NCI-H226 (cell line): ENCODE measurements around the gene LRRC4C.

Experiments used
- DNase-seq: peaks from one replicate; pipeline ENCODE4 v3.0.0-alpha.2; 2015

LRRC4C gene

DNA sequence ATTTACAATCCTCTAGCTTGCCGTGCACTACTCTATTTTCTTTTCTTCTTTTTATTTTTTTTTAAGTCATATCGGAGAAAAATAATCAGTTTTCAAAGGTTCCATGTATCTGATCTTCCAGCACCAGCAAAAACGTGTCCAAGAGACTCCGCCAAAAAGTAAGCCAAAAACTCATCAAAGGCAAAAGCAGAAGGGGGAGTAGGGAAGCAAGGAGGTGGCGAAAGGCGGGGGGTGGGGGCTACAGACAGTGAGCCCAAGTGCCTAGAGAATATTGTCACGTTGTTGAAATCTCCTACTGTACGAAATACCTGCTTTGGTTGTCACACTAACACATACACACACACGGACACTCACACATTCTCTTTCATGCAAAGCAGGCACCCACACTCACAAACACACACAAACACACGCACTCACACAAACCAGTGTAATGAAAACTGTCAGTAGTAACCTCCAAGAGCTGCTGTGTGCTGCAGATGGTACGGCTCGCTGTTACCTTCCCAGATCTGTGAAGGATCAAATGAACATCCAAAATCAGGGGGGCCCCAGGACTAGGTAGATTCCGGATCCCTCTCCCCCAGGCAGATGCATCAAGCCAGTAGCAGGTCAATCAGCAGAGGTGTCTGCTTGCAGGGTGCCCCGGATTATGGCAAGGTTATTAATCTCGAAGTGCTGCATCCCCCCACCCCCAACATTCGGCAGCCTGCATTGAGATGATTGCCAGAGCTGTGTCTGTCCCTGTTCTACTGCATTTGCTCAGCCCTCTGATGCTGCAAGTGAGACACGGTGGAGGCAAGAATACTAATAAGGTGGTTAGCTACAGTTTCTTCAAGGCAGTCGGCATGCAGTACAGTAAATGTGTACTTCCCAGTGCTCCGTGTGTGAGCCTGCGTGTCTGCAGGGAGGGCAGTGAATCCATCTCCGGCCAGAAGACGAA, at the start of gene LRRC4C:
TSS of gene LRRC4C (minus strand) at position 188 of the 937 bp plus-strand sequence.
- DNase-seq = no peak

DNA sequence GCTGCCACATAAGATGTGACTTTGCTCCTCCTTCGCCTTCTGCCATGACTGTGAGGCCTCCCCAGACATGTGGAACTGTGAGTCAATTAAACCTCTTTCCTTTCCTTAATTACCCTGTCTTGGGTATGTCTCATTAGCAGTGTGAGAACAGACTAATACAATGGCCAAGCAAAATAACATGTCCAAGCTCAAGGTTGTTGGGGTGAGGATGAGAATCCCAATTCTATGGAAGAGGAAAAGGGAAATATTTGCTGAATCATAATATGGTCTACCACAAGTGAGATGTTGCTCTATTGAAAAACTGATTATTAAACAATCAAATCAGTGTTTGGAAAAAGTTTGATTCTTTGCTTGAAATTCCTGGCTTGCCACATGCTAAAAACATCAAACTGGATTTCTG, 48.7 kb upstream of the LRRC4C start:
- no peak for DNase-seq

- no peak for DNase-seq
Observed at GRCh38 chr11:41499429-41499828, 40.0 kb upstream of the LRRC4C start.

DNA sequence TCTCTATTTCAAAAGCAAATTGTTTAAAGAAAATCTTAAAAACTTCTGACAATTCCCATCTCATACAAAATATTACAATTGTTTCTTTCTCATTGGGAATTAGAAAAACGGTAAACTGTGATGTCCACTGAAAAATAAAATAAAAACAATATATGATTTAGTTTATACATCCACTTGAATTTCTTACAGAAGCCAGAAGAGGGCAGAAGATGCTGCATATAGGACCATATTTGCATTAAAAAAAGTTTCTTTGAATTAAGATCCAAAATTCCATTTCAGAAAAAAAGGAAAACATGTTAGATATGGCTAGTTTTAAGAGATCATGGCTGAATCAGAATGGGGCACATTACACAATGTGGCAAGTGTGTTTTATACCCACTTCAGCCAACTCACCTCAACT, 39.3 kb upstream of the LRRC4C start:
- no peak for DNase-seq

GRCh38 chr11:41497974-41498373, 38.5 kb upstream of the LRRC4C start:
- no peak for DNase-seq

- no peak for DNase-seq
Observed at GRCh38 chr11:41494716-41495115, 35.3 kb upstream of the LRRC4C start.

DNA sequence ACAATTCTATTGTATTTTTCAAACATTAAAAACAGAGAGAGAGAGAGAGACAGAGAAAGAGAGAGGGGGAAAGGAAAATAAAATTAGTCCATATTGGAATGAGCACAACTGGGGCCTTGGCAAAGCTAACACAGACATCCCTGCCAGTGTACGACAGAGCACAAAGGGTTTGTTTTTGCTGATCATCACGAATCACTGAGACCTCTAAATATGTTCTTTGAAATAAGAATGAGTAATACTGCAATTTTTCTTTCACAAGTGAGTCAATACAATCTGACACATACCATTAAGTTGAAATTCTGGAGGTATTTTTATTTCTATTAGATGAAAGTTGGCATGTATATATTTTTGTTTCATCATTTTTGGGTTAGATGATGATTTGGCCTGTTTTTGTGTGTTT, 27.0 kb upstream of the LRRC4C start:
- DNase-seq = no peak

- no peak for DNase-seq
Observed at GRCh38 chr11:41483956-41484355, 24.5 kb upstream of the LRRC4C start.

GRCh38 chr11:41479179-41479578, 19.7 kb upstream of the LRRC4C start:
- DNase-seq = no peak

DNA sequence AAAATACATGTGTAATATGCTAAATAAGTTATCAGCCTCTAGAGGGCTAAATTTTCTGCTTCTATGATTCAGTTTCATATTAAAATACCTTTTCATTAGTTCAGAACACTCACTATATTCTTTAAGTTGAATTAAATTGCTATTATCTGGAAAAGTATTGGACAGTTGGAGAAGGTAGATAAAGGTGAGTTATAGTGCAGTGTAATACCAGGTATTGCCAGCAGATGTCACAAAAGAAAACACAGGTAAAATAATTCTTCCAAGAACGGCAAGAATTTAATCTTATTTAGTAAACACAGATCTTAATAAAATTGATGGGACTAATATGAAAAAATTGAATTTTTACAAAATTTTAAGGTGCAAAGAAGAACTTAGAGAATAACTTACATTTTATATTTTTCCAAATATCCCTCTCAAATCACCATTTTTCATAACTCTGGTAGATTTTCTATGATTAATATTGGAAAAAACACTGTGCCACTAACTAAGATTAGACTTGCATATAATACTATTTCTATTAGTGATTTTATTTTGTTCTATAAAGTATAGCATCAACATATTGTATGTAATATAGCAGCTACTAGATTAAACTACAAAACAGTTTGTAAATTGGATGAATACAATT, 1.7 kb upstream of the LRRC4C start:
- DNase-seq = no peak

GRCh38 chr11:41458641-41459040, 811 bp downstream of the LRRC4C start:
- no peak for DNase-seq

DNA sequence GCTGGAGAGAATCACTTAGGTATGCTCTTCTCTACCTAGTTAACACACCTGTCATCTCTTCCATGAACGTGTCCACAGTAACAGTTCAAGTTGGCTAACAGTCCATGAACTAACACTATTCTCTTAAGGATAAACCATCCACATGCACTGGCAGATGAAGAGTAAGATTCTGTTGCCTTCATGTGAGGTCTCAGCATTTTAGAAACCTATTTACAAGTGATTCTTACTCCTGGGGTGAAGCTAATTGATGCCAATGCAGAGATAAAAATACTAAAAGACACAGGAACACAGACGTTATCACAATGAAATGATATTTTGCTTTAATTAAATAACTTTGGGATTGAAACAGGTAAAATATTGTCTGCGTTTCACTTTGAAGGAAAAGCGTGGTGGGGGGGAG, 1.3 kb downstream of the LRRC4C start:
- DNase-seq = no peak

DNA sequence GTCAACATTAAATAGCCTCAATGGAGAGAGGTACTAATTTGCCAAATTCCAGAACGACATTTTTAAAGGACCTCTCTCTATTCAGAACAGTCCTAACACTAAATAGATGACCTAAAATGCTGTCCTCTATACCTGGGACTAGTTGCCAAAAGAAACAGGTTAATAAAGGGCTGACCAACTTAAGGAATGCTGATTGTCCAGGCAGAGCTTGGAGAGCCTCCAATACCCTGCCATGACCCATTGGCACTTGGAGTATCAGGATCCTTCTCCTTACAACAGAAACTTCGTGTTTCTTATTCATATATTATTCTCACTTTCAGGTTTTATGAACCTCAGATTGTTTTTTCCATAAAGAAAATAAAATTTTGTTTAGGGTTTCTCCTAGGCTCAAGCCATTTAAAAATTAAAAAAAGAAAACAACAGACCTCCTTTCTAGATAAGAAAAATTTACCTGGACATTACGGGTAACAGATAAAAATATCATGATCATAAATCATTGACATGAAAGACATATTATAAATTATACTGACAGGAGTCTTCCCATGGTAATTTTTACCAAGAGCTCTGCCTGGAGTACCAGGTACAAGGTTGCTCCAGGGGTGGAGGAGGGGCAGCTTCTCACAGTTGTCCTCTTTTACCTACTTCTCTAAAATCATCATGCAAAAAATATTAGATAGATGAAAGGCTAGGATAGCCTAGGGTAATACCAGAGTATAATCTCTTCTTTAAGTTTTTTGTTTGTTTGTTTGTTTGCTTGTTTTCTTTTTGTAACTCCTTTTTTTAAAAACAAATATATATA, 2.0 kb downstream of the LRRC4C start:
- DNase-seq = no peak

GRCh38 chr11:41456269-41456668, 3.2 kb downstream of the LRRC4C start:
- no peak for DNase-seq

DNA sequence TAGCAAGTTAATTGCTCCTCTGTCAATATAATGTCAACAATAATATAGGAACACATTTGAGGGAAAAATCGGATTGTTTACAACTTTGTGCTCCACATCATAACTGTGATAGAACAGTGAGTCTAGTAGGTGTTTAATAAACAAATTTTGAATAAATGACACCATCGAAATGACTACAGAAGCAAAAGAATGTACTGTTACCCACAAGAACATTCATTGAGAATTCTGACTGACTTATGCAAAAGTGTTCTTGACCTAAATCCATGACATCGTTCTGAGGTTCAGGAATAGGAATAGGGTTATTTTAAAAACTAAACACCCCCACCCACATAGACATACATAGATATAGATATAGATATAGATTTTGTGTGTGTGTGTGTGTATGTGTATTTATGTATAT, 8.4 kb downstream of the LRRC4C start:
- no peak for DNase-seq

DNA sequence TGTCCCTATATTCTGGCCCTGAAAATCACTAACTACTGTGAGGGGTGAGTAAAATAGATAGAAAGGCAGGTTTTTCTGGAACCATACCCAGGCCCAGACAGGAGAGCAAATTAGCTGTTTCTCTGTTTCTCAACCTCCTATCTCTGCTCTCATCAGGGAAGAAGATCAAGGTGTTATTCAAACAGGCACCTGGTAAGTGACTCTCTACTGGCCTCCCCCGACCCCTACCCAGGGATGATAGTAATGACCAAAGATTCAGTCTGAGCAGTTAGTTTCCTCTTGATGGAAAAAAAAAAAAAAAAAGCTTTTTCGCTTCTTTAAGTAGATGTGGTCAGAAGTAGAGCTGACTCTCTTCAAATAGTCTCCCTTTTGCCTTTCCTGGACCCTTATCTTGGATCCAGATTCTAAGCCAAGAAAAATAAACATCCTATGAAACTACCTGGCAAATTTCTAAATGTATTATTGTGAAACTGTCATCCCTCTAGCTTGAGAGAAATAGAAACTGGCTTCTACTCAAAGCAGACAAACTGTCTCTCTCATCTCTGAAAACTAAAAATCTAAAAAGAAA, 9.9 kb downstream of the LRRC4C start:
- DNase-seq = no peak

- DNase-seq = no peak
Observed at GRCh38 chr11:41446566-41446965, 12.9 kb downstream of the LRRC4C start.

GRCh38 chr11:41446107-41446506, 13.3 kb downstream of the LRRC4C start:
- no peak for DNase-seq

DNA sequence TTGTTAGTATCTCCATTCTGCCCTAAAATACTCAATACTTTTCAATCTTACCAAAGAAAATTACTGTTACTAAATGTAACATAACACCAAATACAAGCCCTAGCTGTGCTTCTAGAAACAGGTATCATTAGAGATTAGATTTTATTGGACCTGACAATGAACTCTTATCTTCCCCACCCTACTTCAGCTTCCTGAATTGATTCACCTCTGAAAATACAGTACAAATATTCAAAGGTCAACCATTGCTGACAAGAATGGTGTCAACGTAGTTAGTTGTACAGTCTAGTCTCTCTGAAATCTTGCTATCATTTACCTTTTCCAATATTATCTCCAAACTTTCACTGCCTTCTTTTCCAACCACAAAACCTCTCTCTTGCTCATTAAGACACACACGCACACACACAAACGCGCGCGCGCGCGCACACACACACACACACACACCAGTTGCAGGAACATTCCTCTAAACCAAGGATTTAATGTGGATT, 22.4 kb downstream of the LRRC4C start:
- no peak for DNase-seq

DNA sequence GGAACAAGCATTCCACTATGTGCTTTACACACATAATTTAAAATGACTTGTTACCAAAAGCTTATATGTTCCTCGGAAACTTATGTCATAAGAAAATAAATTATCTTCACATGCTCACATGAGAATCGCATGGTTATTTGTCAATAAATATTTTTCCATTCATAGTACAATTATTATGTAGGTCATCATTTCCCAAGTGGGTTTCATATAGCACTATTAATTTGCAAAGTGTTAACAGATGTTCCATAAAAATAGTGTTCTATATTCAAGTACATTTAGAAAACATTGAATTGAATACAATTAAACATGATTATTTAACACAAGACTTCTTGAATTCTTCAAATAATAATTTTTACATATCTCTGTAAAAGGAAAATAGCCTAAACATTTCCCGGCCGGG, 23.9 kb downstream of the LRRC4C start:
- no peak for DNase-seq

DNA sequence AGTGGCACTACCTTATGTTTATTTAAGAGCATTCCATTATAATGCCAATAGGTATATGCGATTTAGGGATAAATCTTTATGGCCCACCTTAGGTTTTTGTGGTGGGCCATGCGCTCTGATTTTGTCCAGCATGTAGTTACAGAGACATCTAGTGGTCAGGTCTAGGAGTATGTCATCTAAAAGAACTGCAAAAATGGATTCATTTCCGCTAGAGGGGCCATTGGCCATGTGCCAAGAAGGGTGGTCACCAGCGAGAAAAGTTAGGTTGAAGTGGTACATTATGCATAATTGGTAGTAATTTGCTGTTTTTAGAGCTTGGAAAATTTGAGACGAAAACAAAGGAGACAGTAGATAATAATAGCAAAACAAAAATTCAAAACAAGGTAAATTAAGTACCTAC, 27.7 kb downstream of the LRRC4C start:
- DNase-seq = no peak

DNA sequence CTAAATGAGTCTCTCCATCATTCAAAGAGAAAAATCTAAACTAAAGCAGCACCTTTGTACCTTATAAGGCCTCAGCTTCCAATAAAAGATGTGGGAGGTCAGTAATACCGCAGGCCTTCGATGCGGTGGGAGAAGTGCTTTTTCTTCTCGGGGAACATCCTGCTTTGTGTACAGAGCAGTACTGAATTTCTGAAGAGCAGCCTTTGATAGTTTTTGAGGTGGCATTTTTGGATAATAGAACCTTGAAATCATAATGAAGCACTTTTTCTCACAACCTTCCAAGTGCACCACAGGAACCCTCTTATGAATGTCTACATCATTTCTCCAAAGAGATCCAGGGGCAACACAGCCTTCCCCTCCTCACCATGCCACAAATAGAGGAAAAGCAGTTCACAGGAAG, 39.6 kb downstream of the LRRC4C start:
- DNase-seq = no peak
